ENCODE measurements around the gene ADGRA3.

GRCh38 chr4:22471419-22471818, 44.4 kb downstream of the ADGRA3 start:
- TF ChIP-seq CTCF (IDR thresholded peaks at IDR 0.05) (no peak), POLR2A (IDR thresholded peaks at IDR 0.05) (no peak)

Data from thyroid gland (tissue), 4 donors.